Central memory CD4-positive, alpha-beta T cell (primary cell): Measurements from ENCODE around the gene SAFB.
"Not testable (repeated sequence)": the region's sequence is repeated elsewhere in the genome, so short reads cannot be mapped to it uniquely, and the experiment has no call there.

Experiments
- DNase-seq: peaks from one replicate; pipeline ENCODE4 v3.0.0; 2022

The SAFB gene

GRCh38 chr19:5595745-5596144 lies 27.1 kb upstream of the SAFB start:
- no peak for DNase-seq

GRCh38 chr19:5600797-5601196 lies 22.1 kb upstream of the SAFB start:
- DNase-seq = no peak

GRCh38 chr19:5603626-5604025 lies 19.3 kb upstream of the SAFB start:
- no peak for DNase-seq

- DNase-seq = no peak
Measured at GRCh38 chr19:5605362-5605761, 17.5 kb upstream of the SAFB start.

- no peak for DNase-seq
Measured at GRCh38 chr19:5607318-5608275, 15.3 kb upstream of the SAFB start.

- no peak for DNase-seq
Measured at GRCh38 chr19:5608291-5608690, 14.6 kb upstream of the SAFB start.

- not testable (repeated sequence) for DNase-seq
Measured at GRCh38 chr19:5608766-5609165, 14.1 kb upstream of the SAFB start.

- no peak for DNase-seq
Measured at GRCh38 chr19:5609881-5610448, 12.9 kb upstream of the SAFB start.

- DNase-seq = no peak
Measured at GRCh38 chr19:5612891-5613865, 9.7 kb upstream of the SAFB start.

GRCh38 chr19:5615756-5616327 lies 7.0 kb upstream of the SAFB start:
- no peak for DNase-seq

GRCh38 chr19:5617080-5617479 lies 5.8 kb upstream of the SAFB start:
- no peak for DNase-seq

GRCh38 chr19:5618591-5618990 lies 4.3 kb upstream of the SAFB start:
- no peak for DNase-seq

- no peak for DNase-seq
Measured at GRCh38 chr19:5619946-5620345, 2.9 kb upstream of the SAFB start.

GRCh38 chr19:5621311-5621944 lies 1.5 kb upstream of the SAFB start:
- DNase-seq = no peak

GRCh38 chr19:5621945-5622464 lies 878 bp upstream of the SAFB start:
- DNase-seq = no peak

GRCh38 chr19:5623397-5624017 lies 624 bp downstream of the SAFB start:
- DNase-seq = no peak

- DNase-seq = no peak
Measured at GRCh38 chr19:5624018-5624663, 1.3 kb downstream of the SAFB start.

- no peak for DNase-seq
Measured at GRCh38 chr19:5624741-5625278, 1.9 kb downstream of the SAFB start.

GRCh38 chr19:5625641-5626040 lies 2.8 kb downstream of the SAFB start:
- DNase-seq = no peak

- DNase-seq = no peak
Measured at GRCh38 chr19:5627395-5627904, 4.6 kb downstream of the SAFB start.
